HCT116 (cell line): ENCODE results near the gene CORO2B.

ENCODE experiments used
- CTCF ChIP-seq, 3 experiments: fragments of 200-600 bp in 1 of 3; sonication (generic) in 1 of 3; IDR thresholded peaks in 2 of 3; conservative IDR thresholded peaks in 1 of 3; 2 replicates each; pipeline ENCODE4 v1.5.1; 2012 to 2017; ENCODE audit warnings: low read depth in 2 of 3, low read length in 2 of 3, antibody characterized with exemption in 1 of 3, borderline replicate concordance in 1 of 3, control low read depth in 1 of 3, mild to moderate bottlenecking in 1 of 3, mixed read lengths in 1 of 3, mixed run types in 1 of 3, moderate library complexity in 1 of 3; ENCODE audit not compliant: insufficient read depth in 1 of 3
- EGR1 ChIP-seq: IDR thresholded peaks from 2 replicates; pipeline ENCODE4 v1.6.1; 2012; ENCODE audit warnings: low read depth
- EZH2 ChIP-seq: fragments of 200-600 bp; sonication (generic); IDR thresholded peaks from 2 replicates; pipeline ENCODE4 v1.6.1; 2017; ENCODE audit warnings: antibody characterized with exemption, mixed run types
- EZH2phosphoT487 ChIP-seq: fragments of 200-600 bp; IDR thresholded peaks from 2 replicates; pipeline ENCODE4 v1.6.1; 2018; ENCODE audit warnings: antibody characterized with exemption, borderline replicate concordance
- POLR2A ChIP-seq: IDR thresholded peaks from 2 replicates; pipeline ENCODE4 v1.7.0; 2011; ENCODE audit warnings: borderline replicate concordance; ENCODE audit not compliant: insufficient read depth, insufficient read length; ENCODE audit errors: extremely low read depth
- POLR2AphosphoS5 ChIP-seq: IDR thresholded peaks from 2 replicates; pipeline ENCODE4 v1.6.1; 2011; ENCODE audit warnings: mild to moderate bottlenecking, low read depth, low read length, moderate library complexity
- ZNF274 ChIP-seq: fragments of 200-500 bp; sonication (Bioruptor generic); IDR thresholded peaks from 2 replicates; pipeline ENCODE4 v1.6.1; 2014; ENCODE audit warnings: mild to moderate bottlenecking, low read depth, low read length, inconsistent platforms

DNA sequence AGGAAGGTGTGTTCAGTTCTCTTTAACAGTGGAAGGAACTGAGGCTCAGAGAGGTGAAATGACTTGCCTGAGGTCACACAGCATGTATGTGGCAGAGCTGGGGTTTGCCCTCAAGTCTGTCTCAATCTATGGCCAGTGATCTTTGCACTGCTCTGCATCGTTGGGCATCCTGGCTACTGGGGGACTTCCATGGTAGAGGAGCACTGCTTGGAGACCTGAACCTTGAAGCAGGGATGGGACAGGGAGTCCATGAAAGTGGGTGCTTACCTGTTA is 2.0 kb downstream of the CORO2B start:
- TF ChIP-seq EZH2, result no peak
- no peak for TF ChIP-seq CTCF (IDR thresholded peaks at IDR 0.05 in 2 of 3, conservative IDR thresholded peaks at IDR 0.05 in 1 of 3; ENCODE audit: borderline replicate concordance in 1 of 3, insufficient read depth in 1 of 3, low read depth in 2 of 3, low read length in 2 of 3)
- no peak for TF ChIP-seq POLR2AphosphoS5
- TF ChIP-seq EGR1, result no peak
- no peak for TF ChIP-seq POLR2A
- no peak for TF ChIP-seq ZNF274
- TF ChIP-seq EZH2phosphoT487, result no peak
